AG04450 (cell line): ENCODE data around the gene TIMD4. TPM values are rescaled to one million over a fixed set of nuclear protein-coding genes. Genes with fewer than 3 reads are reported as not detected.

ENCODE experiments used
- CTCF ChIA-PET: fragments of 300-600, 350-600 bp; formaldehyde crosslinking; extraction: SDS; loops from one replicate; lab custom pipeline; 2022; ENCODE audit warnings: antibody characterized with exemption, inconsistent platforms; lab: Charles Lee
- POLR2A ChIA-PET: fragments of 350-600 bp; formaldehyde crosslinking; extraction: SDS; loops from one replicate; lab custom pipeline; 2021; ENCODE audit warnings: antibody characterized with exemption, inconsistent platforms; lab: Yijun Ruan, JAX
- DNase-seq: peaks from one replicate; pipeline ENCODE4 v3.0.0-alpha.2; 2011; ENCODE audit warnings: low read depth, low spot score
- H3K27ac ChIP-seq: one replicate; pipeline ENCODE4 v1.5.1; 2012; ENCODE audit warnings: low read depth, low read length, control low read depth
- H3K27me3 ChIP-seq: one replicate; pipeline ENCODE4 v1.6.0; 2012; ENCODE audit warnings: low read length; ENCODE audit not compliant: control insufficient read depth, insufficient read depth
- H3K4me3 ChIP-seq: 2 replicates; pipeline ENCODE4 v1.5.1; 2011; ENCODE audit warnings: mild to moderate bottlenecking, low read depth, low read length, control low read depth
- H3K9me3 ChIP-seq: 2 replicates; pipeline ENCODE4 v1.5.1; 2012; ENCODE audit warnings: low read length; ENCODE audit not compliant: control insufficient read depth, insufficient read depth
- CTCF ChIP-seq: IDR thresholded peaks from 2 replicates; pipeline ENCODE4 v1.5.1; 2011; ENCODE audit warnings: low read depth, low read length, control low read depth, inconsistent platforms
- polyA plus RNA-seq: library from polyadenylated mRNA; depleted of rRNA; stranded (reverse); fragments of >200 nt; gene quantifications from 2 replicates; pipeline ENCODE4 v1.2.3, GENCODE V29; 2011; rRNA removed

The TIMD4 gene
- polyA plus RNA-seq, 1 experiment, result not detected

- CTCF ChIA-PET, result no interaction called here
- DNase-seq, result no peak
- Histone ChIP-seq H3K27me3 (no peaks in the 10 kb centered on the region), H3K9me3 (no peaks in the 10 kb centered on the region; the same call in 1 of the 2 replicates), H3K4me3 (no peak overlapping the region), H3K27ac (no peak overlapping the region)
- TF ChIP-seq CTCF, result no peak
- POLR2A ChIA-PET, result no interaction called here
Observed at GRCh38 chr5:156871212-156871611, 91.8 kb downstream of the TIMD4 start.

- H3K4me3 ChIP-seq, result no peak overlapping the region
- no peak for DNase-seq
- POLR2A ChIA-PET, result no interaction called here
- no peak overlapping the region for H3K27ac ChIP-seq
- H3K9me3 ChIP-seq, result no peaks in the 10 kb centered on the region; the same call in 1 of the 2 replicates
- CTCF ChIA-PET, result no interaction called here
- H3K27me3 ChIP-seq, result no peaks in the 10 kb centered on the region
- no peak for TF ChIP-seq CTCF
Observed at GRCh38 chr5:156870498-156870839, 92.6 kb downstream of the TIMD4 start.

Other genes with a start within 250 kb of the TIMD4 start
- gene PPP1R2B, start 112.9 kb downstream of the TIMD4 start, polyA plus RNA-seq, result 0.04 TPM in 1 of 2 replicates, not detected in the other
- gene HAVCR1, start 95.9 kb upstream of the TIMD4 start, polyA plus RNA-seq, result 0.29 TPM in 1 of 2 replicates, not detected in the other
- gene HAVCR2, start 145.8 kb upstream of the TIMD4 start, polyA plus RNA-seq, result not detected in 2 replicates
- gene MED7, start 179.6 kb upstream of the TIMD4 start, polyA plus RNA-seq, result 12.9 and 16.4 TPM in 2 replicates
- not detected in 2 replicates for gene GARIN3, start 203.0 kb upstream of the TIMD4 start, polyA plus RNA-seq
- gene ITK, start 217.6 kb upstream of the TIMD4 start, polyA plus RNA-seq, result not detected in 2 replicates